ENCODE results near the gene TALDO1. TPM values are rescaled to one million over a fixed set of nuclear protein-coding genes. Genes with fewer than 3 reads are reported as not detected.

TALDO1 gene
- total RNA-seq, 1 donor from 2014 or later, result 207 TPM

DNA sequence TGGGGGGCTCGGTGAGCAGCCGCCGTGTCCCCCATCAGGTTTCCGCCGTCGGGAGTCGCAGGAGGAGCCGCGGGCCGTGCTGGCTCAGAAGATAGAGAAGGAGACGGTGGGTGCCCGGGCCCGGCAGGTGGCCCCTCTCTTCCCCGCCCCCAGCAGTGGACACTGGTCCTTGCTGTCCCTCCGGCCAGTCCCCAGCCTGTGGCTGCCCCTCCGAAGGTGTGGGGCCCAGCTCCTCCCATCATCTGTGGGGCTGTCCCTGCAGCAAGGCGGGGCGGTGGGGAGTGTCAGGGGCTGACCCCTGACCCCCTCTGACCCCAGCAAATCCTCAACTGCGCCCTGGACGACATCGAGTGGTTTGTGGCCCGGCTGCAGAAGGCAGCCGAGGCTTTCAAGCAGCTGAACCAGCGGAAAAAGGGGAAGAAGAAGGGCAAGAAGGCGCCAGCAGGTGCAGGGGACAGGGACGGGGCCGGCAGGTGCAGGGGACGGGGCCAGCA lies 26.0 kb upstream of the TALDO1 start:
- peaks cover 3% of the 10 kb centered on the region for H3K36me3 ChIP-seq (ENCODE audit: control insufficient read depth, insufficient read depth, low read length)
- TF ChIP-seq, protein P1, sequence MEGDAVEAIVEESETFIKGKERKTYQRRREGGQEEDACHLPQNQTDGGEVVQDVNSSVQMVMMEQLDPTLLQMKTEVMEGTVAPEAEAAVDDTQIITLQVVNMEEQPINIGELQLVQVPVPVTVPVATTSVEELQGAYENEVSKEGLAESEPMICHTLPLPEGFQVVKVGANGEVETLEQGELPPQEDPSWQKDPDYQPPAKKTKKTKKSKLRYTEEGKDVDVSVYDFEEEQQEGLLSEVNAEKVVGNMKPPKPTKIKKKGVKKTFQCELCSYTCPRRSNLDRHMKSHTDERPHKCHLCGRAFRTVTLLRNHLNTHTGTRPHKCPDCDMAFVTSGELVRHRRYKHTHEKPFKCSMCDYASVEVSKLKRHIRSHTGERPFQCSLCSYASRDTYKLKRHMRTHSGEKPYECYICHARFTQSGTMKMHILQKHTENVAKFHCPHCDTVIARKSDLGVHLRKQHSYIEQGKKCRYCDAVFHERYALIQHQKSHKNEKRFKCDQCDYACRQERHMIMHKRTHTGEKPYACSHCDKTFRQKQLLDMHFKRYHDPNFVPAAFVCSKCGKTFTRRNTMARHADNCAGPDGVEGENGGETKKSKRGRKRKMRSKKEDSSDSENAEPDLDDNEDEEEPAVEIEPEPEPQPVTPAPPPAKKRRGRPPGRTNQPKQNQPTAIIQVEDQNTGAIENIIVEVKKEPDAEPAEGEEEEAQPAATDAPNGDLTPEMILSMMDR (IDR thresholded peaks at IDR 0.05; ENCODE audit: insufficient read depth, low read length, poor library complexity, severe bottlenecking), result no peak
- no peaks in the 10 kb centered on the region for H3K27me3 ChIP-seq (ENCODE audit: control insufficient read depth, insufficient read depth, low read length)
- H3K4me3 ChIP-seq (ENCODE audit: low read depth, low read length), result no peak overlapping the region
- no peak for DNase-seq (ENCODE audit: low read depth)

DNA sequence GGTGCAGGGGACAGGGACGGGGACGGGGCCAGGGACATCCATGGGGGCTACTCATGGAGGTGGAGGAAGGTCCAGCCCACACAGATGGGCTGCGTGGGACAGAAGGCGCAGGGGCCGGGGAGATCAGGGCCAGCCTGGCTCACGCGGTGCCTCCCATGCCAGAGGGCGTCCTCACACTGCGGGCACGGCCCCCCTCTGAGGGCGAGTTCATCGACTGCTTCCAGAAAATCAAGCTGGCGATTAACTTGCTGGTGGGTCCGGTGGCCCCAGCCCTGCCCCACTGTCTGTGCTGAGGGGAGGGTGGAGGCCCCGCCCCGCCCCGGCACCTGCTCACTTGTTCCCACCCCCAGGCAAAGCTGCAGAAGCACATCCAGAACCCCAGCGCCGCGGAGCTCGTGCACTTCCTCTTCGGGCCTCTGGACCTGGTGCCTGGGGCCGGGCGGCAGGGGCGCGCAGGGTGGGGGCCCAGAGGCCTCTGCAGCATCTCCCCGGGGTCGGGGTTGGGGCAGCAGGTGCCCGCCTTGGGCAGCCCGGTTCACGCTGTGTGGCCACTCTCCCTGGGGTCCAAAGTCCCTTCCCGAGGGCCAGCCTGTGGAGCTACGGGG lies 25.4 kb upstream of the TALDO1 start:
- Histone ChIP-seq H3K36me3 (ENCODE audit: control insufficient read depth, insufficient read depth, low read length) (peaks cover 3% of the 10 kb centered on the region), H3K27me3 (ENCODE audit: control insufficient read depth, insufficient read depth, low read length) (no peaks in the 10 kb centered on the region), H3K4me3 (ENCODE audit: low read depth, low read length) (no peak overlapping the region)
- TF ChIP-seq, protein P1 (IDR thresholded peaks at IDR 0.05; ENCODE audit: insufficient read depth, low read length, poor library complexity, severe bottlenecking), result no peak
- DNase-seq (ENCODE audit: low read depth), result no peak

DNA sequence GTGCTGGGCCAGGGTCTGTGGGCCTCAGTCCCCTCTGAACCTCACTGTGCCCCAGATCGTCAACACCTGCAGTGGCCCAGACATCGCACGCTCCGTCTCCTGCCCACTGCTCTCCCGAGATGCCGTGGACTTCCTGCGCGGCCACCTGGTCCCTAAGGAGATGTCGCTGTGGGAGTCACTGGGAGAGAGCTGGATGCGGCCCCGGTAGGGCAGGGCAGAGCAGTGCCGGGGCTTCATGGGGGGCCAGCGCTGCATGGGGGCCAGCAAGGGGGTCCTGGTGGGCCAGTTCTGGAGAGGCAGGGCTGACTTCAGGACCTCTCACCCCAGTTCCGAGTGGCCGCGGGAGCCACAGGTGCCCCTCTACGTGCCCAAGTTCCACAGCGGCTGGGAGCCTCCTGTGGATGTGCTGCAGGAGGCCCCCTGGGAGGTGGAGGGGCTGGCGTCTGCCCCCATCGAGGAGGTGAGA lies 24.9 kb upstream of the TALDO1 start:
- DNase-seq (ENCODE audit: low read depth), result no peak
- TF ChIP-seq, protein P1 (IDR thresholded peaks at IDR 0.05; ENCODE audit: insufficient read depth, low read length, poor library complexity, severe bottlenecking), result no peak
- Histone ChIP-seq H3K4me3 (ENCODE audit: low read depth, low read length) (no peak overlapping the region), H3K27me3 (ENCODE audit: control insufficient read depth, insufficient read depth, low read length) (no peaks in the 10 kb centered on the region), H3K36me3 (ENCODE audit: control insufficient read depth, insufficient read depth, low read length) (peaks cover 5% of the 10 kb centered on the region)

DNA sequence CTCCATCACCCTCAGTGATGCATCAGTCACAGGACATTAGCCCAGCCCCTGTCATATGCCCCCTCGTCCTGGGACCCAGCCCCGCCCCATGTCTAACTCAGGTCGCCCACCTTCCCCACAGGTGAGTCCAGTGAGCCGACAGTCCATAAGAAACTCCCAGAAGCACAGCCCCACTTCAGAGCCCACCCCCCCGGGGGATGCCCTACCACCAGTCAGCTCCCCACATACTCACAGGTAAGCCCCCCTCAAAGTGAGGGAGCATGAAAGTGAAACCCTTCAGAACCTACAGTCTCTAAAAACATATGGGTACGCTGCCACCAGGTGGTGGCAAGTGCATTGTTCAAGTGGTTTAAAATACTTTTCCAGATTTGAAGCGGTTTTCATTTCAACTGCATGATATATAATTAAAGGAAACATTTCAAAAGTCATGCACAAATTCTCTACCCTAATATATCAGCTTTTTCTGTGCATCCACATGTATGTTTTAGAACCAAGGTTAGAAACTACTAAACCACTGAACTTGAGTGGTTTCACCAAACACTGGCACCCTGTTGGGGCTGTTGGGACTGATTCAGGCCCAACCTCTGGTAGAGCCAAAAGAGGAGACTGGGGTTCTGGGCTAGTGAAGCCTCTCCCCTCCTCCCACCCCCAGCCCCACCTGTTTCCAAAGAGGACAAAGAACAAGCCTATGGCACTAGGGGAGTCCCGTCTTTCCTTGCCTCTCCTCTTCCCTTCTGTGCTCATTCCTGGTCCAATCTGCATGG lies 24.0 kb upstream of the TALDO1 start:
- Histone ChIP-seq H3K27me3 (ENCODE audit: control insufficient read depth, insufficient read depth, low read length) (no peaks in the 10 kb centered on the region), H3K36me3 (ENCODE audit: control insufficient read depth, insufficient read depth, low read length) (peaks cover 5% of the 10 kb centered on the region), H3K4me3 (ENCODE audit: low read depth, low read length) (no peak overlapping the region)
- TF ChIP-seq, protein P1 (IDR thresholded peaks at IDR 0.05; ENCODE audit: insufficient read depth, low read length, poor library complexity, severe bottlenecking), result peak; percentile 57
- DNase-seq (ENCODE audit: low read depth), result no peak

DNA sequence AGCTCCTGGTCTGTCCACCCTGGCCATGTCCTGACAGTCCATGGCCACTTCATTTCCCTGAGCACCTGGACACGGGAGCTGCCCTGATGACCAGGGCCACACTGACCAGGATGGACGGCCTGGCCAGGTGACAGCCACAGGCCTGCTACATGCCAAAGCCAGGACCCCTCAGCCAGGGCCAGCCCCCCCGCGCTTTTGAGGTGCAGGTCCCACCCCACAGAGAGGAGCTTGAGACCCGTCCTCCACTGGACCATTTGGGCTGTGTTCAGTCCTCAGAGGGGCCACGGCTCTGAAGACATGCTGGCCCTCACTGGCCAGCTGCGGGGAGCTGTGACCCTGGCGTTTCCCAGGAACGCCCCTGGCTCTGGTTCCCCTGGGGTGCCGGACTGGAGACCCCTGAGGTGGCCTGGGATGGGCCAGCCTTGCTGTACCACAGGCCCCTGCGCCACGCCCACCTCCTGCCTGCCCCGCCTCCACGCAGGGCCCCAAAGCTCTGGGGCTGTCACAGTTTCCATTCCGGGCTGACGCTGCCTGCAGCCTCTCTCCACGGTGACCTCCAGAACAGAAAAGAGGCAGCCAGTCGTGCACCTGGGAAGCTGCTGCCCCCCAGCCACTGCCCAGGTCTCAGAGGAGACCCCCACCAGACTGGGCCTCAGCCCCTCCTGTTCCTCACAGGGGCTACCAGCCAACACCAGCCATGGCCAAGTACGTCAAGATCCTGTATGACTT lies 23.1 kb upstream of the TALDO1 start:
- DNase-seq (ENCODE audit: low read depth), result no peak
- TF ChIP-seq, protein P1 (IDR thresholded peaks at IDR 0.05; ENCODE audit: insufficient read depth, low read length, poor library complexity, severe bottlenecking), result no peak
- Histone ChIP-seq H3K4me3 (ENCODE audit: low read depth, low read length) (no peak overlapping the region), H3K36me3 (ENCODE audit: control insufficient read depth, insufficient read depth, low read length) (peaks cover 5% of the 10 kb centered on the region), H3K27me3 (ENCODE audit: control insufficient read depth, insufficient read depth, low read length) (no peaks in the 10 kb centered on the region)

Measured in kidney epithelial cell (primary cell).